ENCODE data around the gene PIRT.

GRCh38 chr17:10777131-10777807 lies 60.6 kb downstream of the PIRT start:
- no peak for TF ChIP-seq CSRNP3 (CRISPR knock-in tag; IDR thresholded peaks at IDR 0.05)
- TF ChIP-seq PATZ1 (CRISPR knock-in tag; IDR thresholded peaks at IDR 0.05; ENCODE audit: borderline replicate concordance): no peak
- no peak for TF ChIP-seq CREB5 (CRISPR knock-in tag; IDR thresholded peaks at IDR 0.05; ENCODE audit: low read depth)
- TF ChIP-seq ZFP30 (CRISPR knock-in tag; IDR thresholded peaks at IDR 0.05): no peak
